Smooth muscle cell (in vitro differentiated cells): Measurements from ENCODE around the gene MAGI2. TPM values are rescaled to one million over a fixed set of nuclear protein-coding genes. Genes with fewer than 3 reads are reported as not detected.

ENCODE experiments used
- DNase-seq: peaks from one replicate; lab custom pipeline; 2025; ENCODE audit not compliant: unreplicated experiment; lab: John Stamatoyannopoulos, UW
- H2AFZ ChIP-seq: fragments of 200-600 bp; sonication (generic); 2 replicates; pipeline ENCODE4 v1.6.0; 2016; ENCODE audit warnings: antibody characterized with exemption, low read depth, mild to moderate bottlenecking
- H3F3A ChIP-seq: fragments of 200-600 bp; sonication (generic); 2 replicates; pipeline ENCODE4 v1.6.0; 2017; ENCODE audit warnings: antibody characterized with exemption, low read depth
- H3K27ac ChIP-seq: fragments of 200-600 bp; sonication (generic); 2 replicates; pipeline ENCODE4 v1.5.1; 2016; ENCODE audit warnings: low read depth, mild to moderate bottlenecking
- H3K27me3 ChIP-seq: fragments of 200-600 bp; sonication (generic); 2 replicates; pipeline ENCODE4 v1.6.1; 2016; ENCODE audit warnings: low read depth, mild to moderate bottlenecking
- H3K36me3 ChIP-seq: fragments of 200-600 bp; sonication (generic); 2 replicates; pipeline ENCODE4 v1.5.1; 2016; ENCODE audit warnings: low read depth
- H3K4me1 ChIP-seq: fragments of 200-600 bp; sonication (generic); 2 replicates; pipeline ENCODE4 v1.5.1; 2016; ENCODE audit warnings: low read depth
- H3K4me2 ChIP-seq: fragments of 200-600 bp; sonication (generic); 2 replicates; pipeline ENCODE4 v1.6.0; 2016; ENCODE audit warnings: mild to moderate bottlenecking
- H3K4me3 ChIP-seq: fragments of 200-600 bp; sonication (generic); 2 replicates; pipeline ENCODE4 v1.5.1; 2016; ENCODE audit warnings: mild to moderate bottlenecking
- H3K79me2 ChIP-seq: fragments of 200-600 bp; sonication (generic); 2 replicates; pipeline ENCODE4 v1.6.0; 2016; ENCODE audit warnings: low read depth, mild to moderate bottlenecking
- H3K9ac ChIP-seq: fragments of 200-600 bp; sonication (generic); 2 replicates; pipeline ENCODE4 v1.6.0; 2016; ENCODE audit warnings: low read depth
- H3K9me3 ChIP-seq: fragments of 200-600 bp; sonication (generic); replicated peaks from 2 replicates; pipeline ENCODE4 v1.5.1; 2016; ENCODE audit warnings: low read depth
- H4K20me1 ChIP-seq: fragments of 200-600 bp; sonication (generic); 2 replicates; pipeline ENCODE4 v1.6.0; 2016; ENCODE audit warnings: low read depth
- CTCF ChIP-seq: fragments of 200-600 bp; sonication (generic); IDR thresholded peaks from 2 replicates; pipeline ENCODE4 v1.5.1; 2017; ENCODE audit warnings: borderline replicate concordance, mild to moderate bottlenecking, antibody characterized with exemption; ENCODE audit not compliant: insufficient read depth, poor library complexity, severe bottlenecking
- WGBS: methylation state at CpG from one replicate; pipeline ENCODE4 v1.1.7; 2016; ENCODE audit warnings: low lambda C conversion rate; 5-methylcytosine and 5-hydroxymethylcytosine counted together
- polyA plus RNA-seq: library from polyadenylated mRNA; unstranded; fragments of >200 nt; fragmentation: Nextera tagmentation; extraction: Ambion mirVana; gene quantifications from 2 replicates; pipeline ENCODE4 v1.2.1, GENCODE V29; 2016
- total RNA-seq: library from RNA; depleted of rRNA; stranded (reverse); fragments of >200 nt; gene quantifications from 2 replicates; pipeline ENCODE4 v1.2.3, GENCODE V29; 2014

The MAGI2 gene
- total and polyA plus RNA-seq, 2 experiments from 2014 or later, result 3.4 to 10.7 TPM

DNA sequence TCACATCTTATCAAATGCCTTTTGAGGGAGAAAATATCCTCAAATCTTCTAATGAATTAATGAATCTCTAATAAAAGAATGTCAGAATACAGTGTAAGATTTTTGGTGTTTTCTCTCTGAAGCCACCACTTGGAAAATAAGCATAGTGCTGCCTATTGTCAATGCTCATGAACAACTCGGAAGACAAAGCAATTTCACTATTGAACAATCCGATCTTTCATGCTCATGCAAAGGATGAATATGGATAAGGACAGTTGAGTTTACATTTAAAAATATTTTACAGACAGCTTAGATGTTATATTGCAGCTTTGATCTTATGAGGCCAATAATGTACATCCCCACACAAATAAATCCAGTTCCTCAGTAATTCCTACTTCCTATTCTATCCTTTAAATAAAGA lies 40.6 kb downstream of the MAGI2 start:
- DNase-seq, result no peak
- Histone ChIP-seq H3K4me3 (no peak overlapping the region), H3K9ac (no peak overlapping the region), H2AFZ (no peak overlapping the region), H3K36me3 (no peaks in the 10 kb centered on the region), H4K20me1 (no peaks in the 10 kb centered on the region), H3F3A (no peaks in the 10 kb centered on the region), H3K4me1 (no peaks in the 10 kb centered on the region), H3K79me2 (no peaks in the 10 kb centered on the region), H3K4me2 (no peak overlapping the region), H3K27ac (no peak overlapping the region), H3K27me3 (peaks cover 5% of the 10 kb centered on the region), H3K9me3 (no peaks in the 10 kb centered on the region)
- WGBS, result 91% methylated on average over 2 of the region's 2 CpGs
- TF ChIP-seq CTCF, result no peak

DNA sequence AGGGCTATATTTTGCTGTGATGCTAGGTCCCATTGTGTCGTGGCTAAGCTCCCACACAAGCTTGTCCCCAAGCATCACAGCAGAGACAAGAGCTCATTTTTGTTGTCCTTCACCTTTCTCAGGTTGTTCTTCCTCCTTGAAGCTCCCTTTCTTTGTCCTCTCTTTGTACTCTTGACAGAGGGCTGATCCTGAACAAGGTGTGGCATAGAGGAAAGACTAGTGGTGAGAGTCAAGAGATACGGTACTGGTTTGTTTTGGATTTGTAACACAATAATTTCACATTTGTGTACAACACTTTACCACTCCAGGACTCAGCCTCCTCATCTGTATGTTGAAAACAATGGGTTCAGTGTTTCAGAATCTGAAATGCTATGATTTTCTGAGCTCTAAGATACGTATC lies 41.0 kb downstream of the MAGI2 start:
- H3K4me1 ChIP-seq, result no peaks in the 10 kb centered on the region
- DNase-seq, result no peak
- no peak overlapping the region for H2AFZ ChIP-seq
- no peaks in the 10 kb centered on the region for H3F3A ChIP-seq
- no peak overlapping the region for H3K9ac ChIP-seq
- H3K27ac ChIP-seq, result no peak overlapping the region
- 94% methylated on average over 3 of the region's 3 CpGs for WGBS
- no peaks in the 10 kb centered on the region for H3K9me3 ChIP-seq
- H3K36me3 ChIP-seq, result no peaks in the 10 kb centered on the region
- no peaks in the 10 kb centered on the region for H3K79me2 ChIP-seq
- TF ChIP-seq CTCF, result no peak
- H3K27me3 ChIP-seq, result peaks cover 5% of the 10 kb centered on the region
- no peak overlapping the region for H3K4me3 ChIP-seq
- no peak overlapping the region for H3K4me2 ChIP-seq
- H4K20me1 ChIP-seq, result no peaks in the 10 kb centered on the region

- no peak for TF ChIP-seq CTCF
- Histone ChIP-seq H3K79me2 (no peaks in the 10 kb centered on the region), H3K9me3 (no peaks in the 10 kb centered on the region), H3K27ac (no peak overlapping the region), H3K4me3 (no peak overlapping the region), H3K27me3 (peaks cover 5% of the 10 kb centered on the region), H3K4me2 (no peak overlapping the region), H3K9ac (no peak overlapping the region), H3F3A (no peaks in the 10 kb centered on the region), H4K20me1 (no peaks in the 10 kb centered on the region), H3K36me3 (no peaks in the 10 kb centered on the region), H2AFZ (no peak overlapping the region), H3K4me1 (no peaks in the 10 kb centered on the region)
- no peak for DNase-seq
These were observed 43.1 kb downstream of the MAGI2 start for GRCh38 chr7:79410345-79410744.

DNA sequence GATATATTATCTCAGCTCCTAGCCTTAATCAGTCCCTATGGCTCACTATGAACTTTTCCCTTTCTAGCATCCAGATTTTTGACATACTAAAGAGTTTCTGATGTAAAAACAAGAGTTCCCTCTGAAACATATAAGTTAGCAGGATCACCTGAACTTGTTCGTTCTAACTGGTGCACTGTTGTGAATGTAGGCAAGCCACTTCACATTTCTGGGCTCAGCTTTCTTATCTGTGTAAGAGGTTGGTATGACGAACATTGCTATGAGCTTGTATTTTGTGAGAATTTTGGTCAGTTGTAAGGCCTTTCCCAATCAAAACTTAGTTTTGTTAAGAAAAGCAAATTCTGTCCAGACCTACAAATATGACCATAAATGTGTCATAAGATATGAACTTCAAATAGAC lies 46.1 kb downstream of the MAGI2 start:
- H3K9ac ChIP-seq, result no peak overlapping the region
- H4K20me1 ChIP-seq, result no peaks in the 10 kb centered on the region
- no peaks in the 10 kb centered on the region for H3K4me1 ChIP-seq
- no peaks in the 10 kb centered on the region for H3K36me3 ChIP-seq
- no peaks in the 10 kb centered on the region for H3F3A ChIP-seq
- TF ChIP-seq CTCF, result no peak
- peaks cover 5% of the 10 kb centered on the region for H3K27me3 ChIP-seq
- DNase-seq, result no peak
- H3K9me3 ChIP-seq, result no peaks in the 10 kb centered on the region
- no peak overlapping the region for H3K4me3 ChIP-seq
- 89% methylated on average over 2 of the region's 2 CpGs for WGBS
- H2AFZ ChIP-seq, result no peak overlapping the region
- no peaks in the 10 kb centered on the region for H3K79me2 ChIP-seq
- H3K4me2 ChIP-seq, result no peak overlapping the region
- H3K27ac ChIP-seq, result no peak overlapping the region
